Stimulated activated CD8-positive, alpha-beta memory T cell treated with anti-CD3 and anti-CD28 coated beads, Interleukin-7, amount 100 ng/mL, for 4 hours (primary cell): Measurements from ENCODE around the gene SLC6A12.

Experiments used
- DNase-seq, 2 donors: peaks; one replicate each; pipeline ENCODE4 v3.0.0-alpha.2; 2020; ENCODE audit warnings: low read depth in 2 of 2

The SLC6A12 gene

DNA sequence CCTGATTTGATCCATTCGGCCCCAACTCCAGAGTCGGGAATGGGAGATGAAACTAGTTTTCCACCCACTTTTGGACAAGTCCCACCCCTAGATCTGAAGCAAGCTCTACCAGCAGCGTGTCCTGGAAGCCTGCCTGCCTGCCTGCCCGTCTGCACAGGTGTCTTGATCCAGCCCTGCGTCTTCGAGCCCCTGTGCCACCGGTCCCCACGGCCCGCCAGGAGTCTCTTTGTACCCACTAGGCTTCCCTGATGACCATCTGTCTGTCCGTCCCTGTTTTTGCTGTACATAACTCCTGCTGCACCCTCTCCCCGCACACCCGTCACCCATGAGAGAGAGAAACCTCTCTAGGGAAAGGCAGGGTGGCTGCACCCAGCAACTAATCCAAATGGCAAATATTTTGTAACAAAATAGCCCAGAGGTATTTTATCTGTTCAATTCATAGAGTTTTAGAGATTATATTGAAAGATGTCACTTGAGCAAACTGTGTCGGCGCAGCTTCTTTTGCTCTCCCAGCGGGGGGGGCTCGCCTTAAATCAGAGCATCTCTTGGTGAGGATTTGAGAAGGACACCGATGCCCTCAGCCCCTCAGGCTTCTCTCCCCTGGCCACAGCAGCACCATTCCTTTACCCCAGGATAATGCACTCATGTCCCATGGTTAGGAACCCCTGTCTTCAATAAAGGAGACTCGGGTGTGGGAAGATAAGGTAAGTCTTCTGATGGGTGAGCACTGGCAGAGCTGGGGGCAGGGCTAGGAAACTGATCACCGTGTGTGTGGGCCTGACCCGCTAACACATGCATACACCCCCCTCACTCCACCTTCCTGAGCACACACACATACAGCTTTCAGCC is 35.8 kb downstream of the SLC6A12 start:
- DNase-seq: no peak

DNA sequence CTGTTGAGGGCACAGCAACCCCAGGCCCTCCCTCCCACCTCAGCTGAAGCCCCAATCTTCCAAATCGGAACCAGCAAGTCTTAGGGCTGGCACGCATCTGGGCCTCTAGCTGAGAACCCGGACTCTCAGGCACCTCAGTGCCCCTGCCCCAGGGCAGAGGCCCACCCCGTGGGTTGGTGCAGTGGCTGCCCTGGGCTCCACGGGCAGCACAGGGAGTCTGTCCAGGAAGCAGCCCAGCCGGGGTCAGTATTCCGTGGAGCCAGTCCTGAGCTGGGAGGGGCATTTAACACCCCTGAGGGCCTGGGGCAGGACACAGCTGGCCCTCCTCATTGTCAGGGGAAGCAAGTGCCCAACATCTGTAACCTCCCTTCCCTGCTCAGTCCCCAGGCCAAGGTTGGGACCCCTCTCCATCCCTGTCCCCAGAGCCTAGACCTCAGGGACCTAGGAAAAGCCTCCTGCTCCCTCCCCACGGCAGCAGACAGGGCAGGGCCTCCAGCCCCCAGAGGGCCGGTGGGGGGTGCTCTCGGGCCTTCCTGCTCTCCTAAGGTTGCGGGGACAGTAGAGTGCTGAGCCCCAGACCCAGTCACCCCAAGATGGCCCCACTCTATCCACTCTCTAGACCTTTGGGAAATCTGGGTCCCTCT is 36.5 kb downstream of the SLC6A12 start:
- DNase-seq: no peak

- no peak for DNase-seq
Measured at GRCh38 chr12:176321-177181, 37.4 kb downstream of the SLC6A12 start.

GRCh38 chr12:175759-176158 is 38.2 kb downstream of the SLC6A12 start:
- DNase-seq: no peak

DNA sequence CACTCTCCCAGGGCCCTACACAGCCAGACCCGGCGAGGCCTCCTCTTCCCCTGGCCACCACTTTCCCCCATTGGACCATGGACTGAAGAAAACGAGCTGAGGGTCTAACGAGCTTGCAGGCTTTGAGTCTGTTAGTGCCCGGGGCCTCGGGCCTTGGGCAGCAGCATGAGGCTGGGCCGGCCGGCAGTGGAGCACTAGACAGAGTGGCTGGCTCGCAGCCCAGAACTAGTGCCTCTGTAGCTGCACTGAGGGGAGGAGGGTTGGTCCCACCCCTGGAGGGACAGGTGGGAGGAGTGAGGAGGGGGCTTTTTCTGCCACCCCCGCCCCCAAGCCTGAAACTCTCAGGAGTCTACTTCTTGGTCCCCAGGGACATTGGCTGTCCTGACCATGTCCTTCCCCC is 38.7 kb downstream of the SLC6A12 start:
- DNase-seq: no peak

- DNase-seq: no peak
Measured at GRCh38 chr12:174596-174995, 39.4 kb downstream of the SLC6A12 start.

DNA sequence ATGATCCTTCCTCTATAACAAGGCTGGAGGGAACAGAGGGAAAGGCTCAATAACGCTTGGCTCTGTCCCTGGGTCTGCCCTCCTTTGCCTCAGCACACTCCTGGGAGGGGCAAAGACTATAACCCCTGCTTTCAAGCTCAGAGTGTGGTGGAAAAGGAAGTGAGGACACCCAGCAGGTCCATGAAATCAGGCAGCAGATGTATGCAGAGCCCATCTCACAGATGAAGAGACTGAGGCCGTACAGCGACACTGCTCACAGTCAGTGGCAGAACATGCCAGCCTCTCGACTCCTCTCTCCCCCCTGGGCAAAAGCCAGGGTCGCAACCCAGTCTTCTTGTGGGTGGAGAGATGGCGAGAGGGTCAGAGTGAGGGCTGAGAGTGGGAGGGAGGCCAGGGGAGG is 39.8 kb downstream of the SLC6A12 start:
- DNase-seq: no peak

DNA sequence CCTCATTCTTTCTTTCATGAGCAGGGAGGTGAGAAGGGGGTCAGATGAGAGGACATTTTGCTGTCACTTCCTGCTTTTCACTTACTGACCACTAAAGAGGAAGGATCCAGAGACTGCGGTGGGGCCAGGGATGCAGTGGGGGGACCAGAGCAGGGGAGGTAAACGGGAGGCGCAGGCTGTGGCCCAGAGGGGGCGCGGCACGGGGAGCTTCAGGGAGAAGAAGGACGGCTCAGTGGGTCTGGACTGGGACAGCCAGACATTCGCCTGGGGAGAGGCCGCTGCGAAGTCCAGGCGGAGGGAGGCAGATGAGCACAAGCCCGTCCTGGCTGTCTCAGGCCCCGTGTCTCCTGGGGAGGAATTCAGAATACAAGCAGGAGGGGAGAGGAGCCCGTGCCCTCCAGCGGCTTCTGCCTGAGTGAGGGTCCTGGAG is 41.2 kb downstream of the SLC6A12 start:
- no peak for DNase-seq

DNA sequence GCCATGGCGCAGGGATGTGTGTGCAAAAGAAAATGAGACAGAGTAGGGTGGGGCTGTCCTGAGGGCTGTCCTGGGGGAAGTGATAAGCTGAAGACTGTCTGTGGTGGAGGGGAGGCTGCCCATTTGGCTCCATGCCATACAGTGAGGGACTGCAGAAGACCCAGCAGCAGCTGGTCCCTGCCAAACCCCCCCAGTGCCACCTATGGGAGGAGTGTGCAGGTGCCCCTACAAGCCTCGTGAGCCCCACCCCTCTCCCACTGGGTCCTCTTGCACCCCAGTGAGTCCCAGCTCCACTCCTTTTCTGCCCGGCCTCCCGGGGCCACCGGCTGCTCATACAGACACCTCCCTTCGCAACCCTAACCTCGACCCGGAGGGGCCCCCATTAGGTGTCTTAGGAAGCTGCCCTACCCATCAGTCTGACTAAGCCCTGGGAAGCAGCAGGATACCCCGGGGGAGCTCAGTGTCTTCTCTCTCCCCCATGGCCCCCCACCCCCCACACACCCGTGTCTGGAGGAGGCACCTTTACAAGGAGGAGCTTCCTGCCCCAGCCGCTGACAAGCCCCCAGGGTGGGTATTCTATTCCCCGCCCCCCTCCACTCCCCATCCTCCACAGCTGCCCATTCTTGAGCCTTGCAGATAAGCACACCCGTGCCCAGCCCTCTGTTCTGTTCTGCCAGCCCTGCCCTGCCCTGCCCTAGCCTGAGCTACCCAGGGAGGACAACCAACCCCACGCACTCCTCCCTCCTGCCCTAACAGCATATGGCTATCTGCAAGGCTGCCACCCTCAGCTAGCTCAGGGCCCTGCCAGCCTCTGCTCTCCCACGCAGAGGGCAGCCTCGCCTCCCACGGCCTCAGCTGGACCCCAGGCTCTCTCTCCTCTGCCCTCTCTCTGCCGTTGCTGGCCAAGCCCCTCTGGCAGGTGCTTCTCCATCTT is 41.9 kb downstream of the SLC6A12 start:
- no peak for DNase-seq

- no peak for DNase-seq
Measured at GRCh38 chr12:171276-171675, 42.7 kb downstream of the SLC6A12 start.

DNA sequence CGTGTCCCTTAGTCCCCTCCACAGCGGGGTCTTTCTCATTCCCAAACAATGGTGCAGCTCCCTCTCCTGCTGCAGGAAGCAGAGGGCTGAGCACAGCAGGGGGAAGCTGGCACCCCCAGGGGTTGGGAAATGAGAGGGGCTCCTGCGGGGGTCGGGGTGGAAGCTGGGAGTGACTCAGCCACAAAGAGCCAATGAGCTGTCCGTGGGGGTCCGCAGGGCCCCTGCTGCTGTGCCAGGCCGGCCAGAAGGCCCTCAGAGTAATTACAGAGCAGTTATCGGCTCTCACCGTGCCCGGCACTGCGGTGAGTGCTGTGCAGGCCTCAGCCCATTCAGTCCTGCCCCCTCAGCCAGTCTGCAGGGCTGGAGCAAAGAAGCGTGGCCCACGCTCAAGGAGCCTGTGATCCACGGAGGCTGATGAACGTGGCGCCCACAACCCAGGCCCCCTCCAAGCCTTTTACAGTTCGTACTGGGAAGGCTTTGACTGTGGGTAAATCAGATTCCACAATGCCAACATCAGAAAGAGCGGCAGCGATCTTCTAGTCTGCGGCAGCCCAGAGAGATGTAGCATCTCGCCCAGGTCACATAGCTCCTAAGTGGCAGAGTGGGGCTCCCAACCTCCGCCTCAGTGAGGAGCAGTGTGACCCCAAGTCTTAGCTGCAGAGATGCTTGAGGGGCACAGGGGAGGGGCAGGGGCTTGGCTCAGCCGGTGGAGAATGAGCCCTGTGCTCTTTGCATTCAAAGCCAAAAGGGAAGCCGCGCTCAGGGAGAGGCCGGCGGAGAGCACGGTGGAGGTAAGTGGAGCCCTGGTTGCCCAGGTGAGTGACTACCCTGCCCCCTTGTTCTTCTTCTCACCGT is 43.4 kb downstream of the SLC6A12 start:
- no peak for DNase-seq

DNA sequence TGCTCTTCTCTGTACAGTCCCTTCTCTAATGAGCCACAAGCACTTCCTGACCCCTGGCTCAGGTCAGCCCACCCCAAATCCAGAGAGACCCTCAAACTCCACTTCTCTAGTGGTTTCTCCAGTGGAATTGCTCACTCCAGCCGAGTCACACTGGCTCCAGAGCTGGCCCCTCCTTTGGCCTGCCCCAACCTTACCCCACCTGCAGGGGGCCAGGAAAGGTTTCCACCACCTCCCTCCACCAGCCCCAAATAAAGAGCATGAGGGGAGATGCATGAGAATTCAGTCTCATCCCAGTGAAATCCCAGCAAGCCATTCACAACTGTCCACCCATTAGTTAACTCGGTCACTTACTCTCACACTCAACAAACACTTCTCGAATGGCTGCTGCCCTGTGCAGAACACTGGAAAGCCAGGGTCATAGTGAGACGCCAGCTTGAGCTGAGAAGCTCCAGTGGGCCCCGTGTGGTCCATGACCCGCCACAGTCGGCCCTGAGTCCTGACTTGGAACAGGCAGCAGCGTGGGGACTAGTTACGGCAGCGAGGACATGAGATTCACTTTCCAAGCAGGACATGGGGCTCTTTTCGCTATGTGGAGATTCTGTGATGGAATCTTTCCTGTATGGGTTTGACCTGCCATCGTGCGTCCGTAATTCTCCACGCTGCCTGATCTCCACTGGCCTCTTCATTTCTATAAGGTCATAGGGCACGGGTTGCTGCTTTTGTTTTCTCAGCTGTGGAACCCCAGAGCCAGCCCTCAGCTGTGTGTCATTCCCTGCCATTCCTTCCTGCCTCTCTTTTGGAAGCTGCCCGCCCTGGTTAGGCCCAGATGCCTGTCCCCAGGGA is 44.2 kb downstream of the SLC6A12 start:
- DNase-seq: no peak

DNA sequence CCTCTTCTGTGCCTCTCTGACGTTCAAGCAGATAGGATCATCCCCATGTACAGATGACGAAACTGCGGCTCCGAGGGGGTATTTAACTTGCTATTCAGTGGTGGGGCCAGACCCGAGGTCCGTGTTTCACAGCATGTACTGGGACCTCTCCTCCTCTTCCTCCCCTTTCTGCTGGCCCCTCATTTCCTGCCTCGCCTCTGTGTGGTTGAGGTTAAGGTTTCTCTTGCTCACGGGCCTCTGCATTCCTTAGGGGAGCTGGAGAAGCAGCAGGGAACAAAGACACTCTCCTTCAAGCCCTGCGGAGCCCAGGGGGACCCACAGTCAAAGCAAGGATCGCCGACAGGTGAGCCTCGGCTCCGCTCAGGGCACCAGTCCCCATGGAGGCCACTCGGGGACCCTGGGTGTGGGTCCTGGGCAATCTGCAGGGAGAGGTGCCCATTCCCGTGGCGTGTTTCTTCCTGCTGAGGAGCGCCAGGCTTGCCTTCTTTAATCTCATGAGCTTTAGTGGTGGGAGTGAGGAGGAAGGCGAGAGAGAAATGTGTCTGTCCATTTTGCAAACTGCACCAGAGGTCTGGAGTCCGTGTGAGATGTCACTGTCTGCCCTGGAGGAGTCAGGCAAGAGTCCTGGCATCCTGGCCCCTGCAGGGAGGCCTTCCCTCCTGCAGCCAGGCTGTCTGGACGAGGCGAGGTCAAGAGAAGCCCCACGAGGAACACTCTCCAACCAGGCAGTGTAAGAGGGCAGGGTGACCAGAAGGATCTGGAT is 45.0 kb downstream of the SLC6A12 start:
- DNase-seq: no peak

DNA sequence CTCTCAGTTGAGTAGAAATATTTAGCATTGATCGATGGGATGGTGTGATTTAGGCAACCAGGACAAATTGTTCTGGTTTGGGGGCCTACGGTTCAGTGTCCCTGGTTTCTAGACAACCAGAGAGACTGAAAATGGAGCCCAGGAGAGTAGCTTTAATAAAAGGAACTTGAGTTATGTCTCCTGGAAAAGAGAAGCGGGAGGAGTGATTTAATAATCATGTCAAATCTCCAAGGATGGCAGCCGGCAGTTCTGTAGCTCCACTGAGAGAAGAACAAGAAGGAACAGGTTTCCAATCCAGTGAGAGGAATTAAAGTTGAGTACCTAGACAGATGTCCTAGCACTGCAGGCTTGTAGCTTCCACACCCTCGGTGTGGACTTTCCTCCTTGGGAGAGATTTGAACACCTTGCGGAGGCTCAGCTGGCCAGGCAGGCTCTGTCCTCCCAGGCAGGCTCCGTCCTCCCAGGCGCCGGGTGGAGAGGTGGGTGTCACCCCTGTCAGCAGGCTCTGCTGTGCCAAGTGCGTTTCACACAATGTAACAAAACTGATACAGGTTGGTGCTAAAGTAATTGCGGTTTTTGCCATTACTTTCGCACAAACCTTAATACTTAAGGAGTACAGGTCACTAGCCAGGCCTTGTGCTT is 45.9 kb downstream of the SLC6A12 start:
- DNase-seq: no peak

GRCh38 chr12:166425-167075 is 47.4 kb downstream of the SLC6A12 start:
- DNase-seq: no peak

- no peak for DNase-seq
Measured at GRCh38 chr12:165862-166368, 48.0 kb downstream of the SLC6A12 start.

DNA sequence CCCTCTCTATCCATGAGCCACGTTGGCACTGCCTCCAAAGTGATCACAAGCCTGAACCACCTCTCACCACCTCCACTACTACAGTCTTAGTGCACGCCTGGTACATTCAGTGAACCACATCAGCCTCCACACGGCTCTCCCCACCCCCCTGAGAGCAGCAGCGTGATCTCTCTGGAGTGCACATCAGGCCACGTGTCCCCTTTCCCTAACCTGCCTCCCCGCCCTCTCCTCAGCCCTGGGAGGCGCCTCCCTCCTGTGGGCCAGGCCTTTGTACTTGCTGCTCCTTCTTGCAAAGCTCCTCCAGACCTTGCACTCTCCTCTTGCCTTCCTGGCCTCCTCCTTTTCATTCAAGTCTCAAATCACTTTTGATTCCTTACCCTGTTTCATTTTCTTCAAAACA is 49.8 kb downstream of the SLC6A12 start:
- no peak for DNase-seq
